ENCODE data around the gene CACNA1I. TPM values are rescaled to one million over a fixed set of nuclear protein-coding genes. Genes with fewer than 3 reads are reported as not detected.

The CACNA1I gene
- total RNA-seq, 1 donor from 2014 or later = not detected

GRCh38 chr22:39717099-39717498 is 146.5 kb downstream of the CACNA1I start:
- Histone ChIP-seq H3K27ac (no peak overlapping the region), H3K36me3 (no peaks in the 10 kb centered on the region), H3K27me3 (no peaks in the 10 kb centered on the region), H3K4me1 (no peaks in the 10 kb centered on the region), H3K4me3 (no peak overlapping the region), H3K9me3 (no peaks in the 10 kb centered on the region)
- intact Hi-C loops (cut with DNase I) = no loop called here
- no peak for DNase-seq (ENCODE audit: low spot score in 2 of 2)
- no peak for TF ChIP-seq CTCF (IDR thresholded peaks at IDR 0.05)

- H3K4me3 ChIP-seq = no peak overlapping the region
- no peaks in the 10 kb centered on the region for H3K9me3 ChIP-seq
- no peaks in the 10 kb centered on the region for H3K4me1 ChIP-seq
- no peak for DNase-seq (ENCODE audit: low spot score in 2 of 2)
- H3K27me3 ChIP-seq = no peaks in the 10 kb centered on the region
- intact Hi-C loops (cut with DNase I) = no loop called here
- H3K36me3 ChIP-seq = no peaks in the 10 kb centered on the region
- H3K27ac ChIP-seq = no peak overlapping the region
- TF ChIP-seq CTCF (IDR thresholded peaks at IDR 0.05) = no peak
Measured at GRCh38 chr22:39718206-39718605, 147.7 kb downstream of the CACNA1I start.

- no peak for TF ChIP-seq CTCF (IDR thresholded peaks at IDR 0.05)
- intact Hi-C loops (cut with DNase I) = no loop called here
- Histone ChIP-seq H3K27me3 (no peaks in the 10 kb centered on the region), H3K4me3 (no peak overlapping the region), H3K27ac (no peak overlapping the region), H3K9me3 (no peaks in the 10 kb centered on the region), H3K4me1 (no peaks in the 10 kb centered on the region), H3K36me3 (no peaks in the 10 kb centered on the region)
- DNase-seq (ENCODE audit: low spot score in 2 of 2) = no peak
Measured at GRCh38 chr22:39718921-39719475, 148.4 kb downstream of the CACNA1I start.

- no peaks in the 10 kb centered on the region for H3K27me3 ChIP-seq
- H3K9me3 ChIP-seq = no peaks in the 10 kb centered on the region
- no peak overlapping the region for H3K4me3 ChIP-seq
- no peak for TF ChIP-seq CTCF (IDR thresholded peaks at IDR 0.05)
- H3K36me3 ChIP-seq = no peaks in the 10 kb centered on the region
- H3K27ac ChIP-seq = no peak overlapping the region
- intact Hi-C loops (cut with DNase I) = no loop called here
- DNase-seq (ENCODE audit: low spot score in 2 of 2) = no peak
- no peaks in the 10 kb centered on the region for H3K4me1 ChIP-seq
Measured at GRCh38 chr22:39719559-39720450, 149.3 kb downstream of the CACNA1I start.

GRCh38 chr22:39721206-39722031 is 150.9 kb downstream of the CACNA1I start:
- no peaks in the 10 kb centered on the region for H3K27me3 ChIP-seq
- intact Hi-C loops (cut with DNase I) = no loop called here
- TF ChIP-seq CTCF (IDR thresholded peaks at IDR 0.05) = no peak
- H3K4me1 ChIP-seq = no peaks in the 10 kb centered on the region
- no peak overlapping the region for H3K4me3 ChIP-seq
- no peak overlapping the region for H3K27ac ChIP-seq
- H3K9me3 ChIP-seq = no peaks in the 10 kb centered on the region
- H3K36me3 ChIP-seq = no peaks in the 10 kb centered on the region
- DNase-seq (ENCODE audit: low spot score in 2 of 2) = no peak

All from ascending aorta (tissue), 2 donors.